ENCODE results near the gene MZB1.
A peak's percentile ranks its signal among the peaks of the same experiment; 100 is the strongest.
"Not testable (repeated sequence)": the region's sequence is repeated elsewhere in the genome, so short reads cannot be mapped to it uniquely, and the experiment has no call there.

Gene MZB1

GRCh38 chr5:139391570-139392323 is 2.0 kb upstream of the MZB1 start:
- peak in 1 of 2 donors; percentile 1 for ATAC-seq

- no peak for ATAC-seq
Observed at GRCh38 chr5:139390639-139391569, 1.2 kb upstream of the MZB1 start.

- ATAC-seq = no peak
Observed at GRCh38 chr5:139388198-139388821, 1.4 kb downstream of the MZB1 start.

GRCh38 chr5:139387611-139388197 is 2.0 kb downstream of the MZB1 start:
- no peak for ATAC-seq

GRCh38 chr5:139386956-139387355 is 2.8 kb downstream of the MZB1 start:
- not testable (repeated sequence) for ATAC-seq

- no peak for ATAC-seq
Observed at GRCh38 chr5:139386050-139386438, 3.7 kb downstream of the MZB1 start.

GRCh38 chr5:139385061-139386049 is 4.4 kb downstream of the MZB1 start:
- no peak for ATAC-seq

GRCh38 chr5:139384591-139385051 is 5.1 kb downstream of the MZB1 start:
- peak in 1 of 2 donors; percentile 11 for ATAC-seq

- no peak for ATAC-seq
Observed at GRCh38 chr5:139383993-139384590, 5.6 kb downstream of the MZB1 start.

GRCh38 chr5:139383275-139383992 is 6.3 kb downstream of the MZB1 start, which contains the start of gene SLC23A1:
SLC23A1 (minus strand) TSS chr5:139383297; CDS start chr5:139383253, 44 bp downstream.
- ATAC-seq = no peak

GRCh38 chr5:139382807-139383206 is 6.9 kb downstream of the MZB1 start:
- no peak for ATAC-seq

GRCh38 chr5:139381837-139382761 is 7.6 kb downstream of the MZB1 start:
- no peak for ATAC-seq

- no peak for ATAC-seq
Observed at GRCh38 chr5:139379626-139380449, 9.9 kb downstream of the MZB1 start.

- ATAC-seq = no peak
Observed at GRCh38 chr5:139378941-139379361, 10.8 kb downstream of the MZB1 start.

- no peak for ATAC-seq
Observed at GRCh38 chr5:139378101-139378825, 11.4 kb downstream of the MZB1 start.

GRCh38 chr5:139377226-139377625 is 12.5 kb downstream of the MZB1 start:
- no peak for ATAC-seq

- ATAC-seq = no peak
Observed at GRCh38 chr5:139376364-139376763, 13.3 kb downstream of the MZB1 start.

All from activated CD4-positive, CD25-positive, alpha-beta regulatory T cell treated with anti-CD3 and anti-CD28 coated beads, Interleukin-2, amount 50 U/mL, for 24 hours (primary cell).